Measurements from ENCODE around the gene DACH1.

DACH1 gene

GRCh38 chr13:71499944-71500514 lies 367.0 kb downstream of the DACH1 start:
- no peak for DNase-seq (ENCODE audit: low read depth in 2 of 3, low spot score in 2 of 3)

DNA sequence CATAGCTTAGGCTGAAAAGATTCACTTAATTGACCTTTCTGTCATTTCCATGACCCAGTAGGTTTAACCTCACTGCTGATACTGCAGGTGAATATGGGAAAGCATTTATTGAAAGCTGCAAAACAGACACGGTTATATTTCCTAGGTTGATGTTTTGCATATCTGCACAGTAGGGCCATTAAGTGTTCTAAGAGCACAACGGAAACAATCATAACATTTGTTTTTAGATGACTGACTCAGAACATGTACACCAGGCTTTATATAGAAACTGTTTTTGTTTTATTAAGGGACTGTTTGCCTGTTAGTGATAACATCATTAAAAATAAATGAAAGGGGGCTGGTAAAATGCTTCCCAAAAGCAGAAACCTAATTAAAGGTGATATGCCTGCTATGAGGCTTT lies 367.8 kb downstream of the DACH1 start:
- DNase-seq (ENCODE audit: low read depth in 2 of 3, low spot score in 2 of 3): no peak

GRCh38 chr13:71493189-71493588 lies 373.8 kb downstream of the DACH1 start:
- DNase-seq (ENCODE audit: low read depth in 2 of 3, low spot score in 2 of 3): no peak

GRCh38 chr13:71492346-71492871 lies 374.6 kb downstream of the DACH1 start:
- DNase-seq (ENCODE audit: low read depth in 2 of 3, low spot score in 2 of 3): no peak

DNA sequence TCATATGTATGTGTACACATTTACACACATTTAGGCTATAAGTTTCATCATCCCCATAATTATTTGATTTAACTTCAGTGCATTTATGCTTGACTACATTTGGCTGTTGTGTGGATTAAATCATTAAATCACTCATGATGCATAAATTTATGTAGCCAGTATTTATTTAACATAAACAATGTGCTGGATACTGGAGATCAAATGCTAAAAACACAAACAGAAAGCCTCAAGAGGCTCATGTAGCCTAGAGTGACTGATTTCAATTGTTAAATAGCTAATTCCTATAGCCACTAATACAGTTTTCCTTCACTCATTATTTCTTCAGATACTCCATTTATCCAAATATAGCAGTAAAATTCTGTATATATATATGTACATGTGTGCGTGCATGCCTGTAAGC lies 376.0 kb downstream of the DACH1 start:
- no peak for DNase-seq (ENCODE audit: low read depth in 2 of 3, low spot score in 2 of 3)

- no peak for DNase-seq (ENCODE audit: low read depth in 2 of 3, low spot score in 2 of 3)
Measured at GRCh38 chr13:71489041-71489440, 378.0 kb downstream of the DACH1 start.

DNA sequence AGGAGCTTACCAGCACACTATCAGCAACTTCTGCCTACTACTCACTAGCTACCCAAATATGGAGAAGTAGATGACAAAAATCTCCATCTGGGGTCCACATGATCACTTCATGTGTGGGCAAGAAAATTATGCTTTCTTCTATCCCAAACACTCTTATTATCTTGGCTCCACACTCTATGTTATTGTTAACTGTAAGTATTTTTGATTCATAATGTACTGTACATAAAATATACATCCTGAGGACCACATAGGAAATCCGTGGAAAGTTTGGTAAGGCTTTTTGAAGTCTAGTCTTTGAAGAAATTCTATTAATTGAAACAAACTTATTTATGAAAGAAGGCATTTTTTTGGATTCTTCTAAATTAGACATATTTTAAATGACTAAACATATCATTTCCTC lies 378.8 kb downstream of the DACH1 start:
- DNase-seq (ENCODE audit: low read depth in 2 of 3, low spot score in 2 of 3): no peak

- DNase-seq (ENCODE audit: low read depth in 2 of 3, low spot score in 2 of 3): no peak
Measured at GRCh38 chr13:71485913-71486312, 381.1 kb downstream of the DACH1 start.

DNA sequence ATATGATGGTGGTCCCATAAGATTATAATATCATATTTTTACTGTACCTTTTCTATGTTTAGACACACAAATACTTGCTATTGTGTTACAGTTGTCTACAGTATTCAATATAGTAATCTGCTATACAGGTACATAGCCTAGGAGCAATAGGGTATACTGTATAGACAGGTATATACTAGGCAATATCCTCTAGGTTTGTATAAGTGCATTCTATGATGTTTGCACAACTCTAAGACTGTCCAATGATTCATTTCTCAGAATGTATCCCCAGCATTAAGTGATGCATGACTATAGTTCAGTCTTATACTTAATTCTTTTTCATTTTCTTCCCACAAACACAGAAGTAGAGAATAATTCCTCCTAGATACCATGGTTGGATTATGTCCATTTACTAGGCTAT lies 383.3 kb downstream of the DACH1 start:
- no peak for DNase-seq (ENCODE audit: low read depth in 2 of 3, low spot score in 2 of 3)

DNA sequence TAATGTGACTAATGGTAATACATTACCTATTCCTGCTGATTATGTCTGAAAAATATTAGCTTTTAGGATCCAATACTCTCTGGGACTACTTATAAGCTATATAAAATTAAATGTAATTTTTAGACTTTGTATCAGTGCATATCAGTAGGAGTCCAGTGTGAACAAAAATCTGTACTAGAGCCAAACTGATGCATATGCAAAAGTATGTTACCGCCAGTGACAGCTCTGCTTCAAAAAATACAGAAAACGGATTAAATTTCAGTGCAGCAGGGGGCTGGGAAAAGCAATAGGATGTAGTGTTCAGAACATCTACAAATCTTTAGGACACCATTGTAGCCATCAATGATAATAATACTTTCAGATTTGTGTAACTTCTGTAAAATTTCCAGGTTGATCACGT lies 385.5 kb downstream of the DACH1 start:
- DNase-seq (ENCODE audit: low read depth in 2 of 3, low spot score in 2 of 3): no peak

DNA sequence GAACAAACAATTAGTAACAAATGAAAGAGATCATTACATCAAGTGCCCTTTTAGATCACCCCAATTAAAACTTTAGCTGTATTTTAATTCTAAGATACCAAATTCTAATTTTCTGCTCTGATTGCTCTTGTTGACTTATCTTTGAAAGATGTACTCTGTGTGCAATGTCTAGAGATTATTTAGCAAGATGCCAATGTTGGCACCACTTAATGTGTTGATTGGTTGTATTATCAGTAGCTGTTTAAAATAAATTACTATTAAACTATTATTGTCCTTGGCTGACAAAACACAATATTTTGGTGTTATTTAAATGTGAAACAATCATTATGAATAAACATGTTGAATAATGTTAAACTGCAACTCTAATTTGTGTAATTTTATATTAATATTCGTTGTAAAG lies 386.0 kb downstream of the DACH1 start:
- DNase-seq (ENCODE audit: low read depth in 2 of 3, low spot score in 2 of 3): no peak

- no peak for DNase-seq (ENCODE audit: low read depth in 2 of 3, low spot score in 2 of 3)
Measured at GRCh38 chr13:71477735-71478134, 389.3 kb downstream of the DACH1 start.

DNA sequence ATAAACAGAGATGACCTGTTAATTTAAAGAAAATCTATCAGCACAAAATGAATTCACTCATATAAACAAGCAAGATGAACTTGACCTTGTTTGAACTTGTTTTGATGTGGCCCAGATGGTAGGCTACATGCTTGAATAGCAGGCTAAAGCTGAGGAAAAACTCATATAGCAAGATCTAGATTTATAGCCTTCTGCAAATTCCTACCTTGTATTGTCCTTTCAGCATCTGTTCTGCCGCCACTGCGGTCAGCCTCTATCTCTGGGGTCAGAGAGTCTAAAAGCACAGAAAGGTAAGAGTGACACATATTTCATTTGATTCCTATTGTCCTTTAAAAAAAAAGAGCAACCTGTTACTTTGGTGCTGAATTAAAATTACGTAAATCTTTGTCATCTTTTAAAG lies 392.1 kb downstream of the DACH1 start:
- DNase-seq (ENCODE audit: low read depth in 2 of 3, low spot score in 2 of 3): no peak

DNA sequence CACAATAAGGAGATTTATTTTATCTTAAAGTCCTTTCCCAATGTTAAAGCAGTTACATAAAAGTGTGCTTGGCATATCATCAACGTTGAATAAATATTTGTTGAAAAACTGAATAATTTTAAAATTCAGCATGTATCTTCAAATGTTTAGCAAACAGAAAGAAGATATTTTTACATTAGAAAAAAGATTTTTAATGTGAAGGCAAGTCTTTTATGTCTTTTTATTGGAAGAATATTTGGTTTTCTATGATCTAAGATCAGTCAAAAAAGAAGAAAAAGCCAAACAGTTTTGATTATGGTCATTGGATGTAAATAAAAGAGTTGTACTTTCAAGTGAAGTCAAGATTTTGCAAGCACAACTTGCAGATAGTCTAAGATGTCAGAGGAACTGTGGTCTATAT lies 397.4 kb downstream of the DACH1 start:
- DNase-seq (ENCODE audit: low read depth in 2 of 3, low spot score in 2 of 3): no peak

DNA sequence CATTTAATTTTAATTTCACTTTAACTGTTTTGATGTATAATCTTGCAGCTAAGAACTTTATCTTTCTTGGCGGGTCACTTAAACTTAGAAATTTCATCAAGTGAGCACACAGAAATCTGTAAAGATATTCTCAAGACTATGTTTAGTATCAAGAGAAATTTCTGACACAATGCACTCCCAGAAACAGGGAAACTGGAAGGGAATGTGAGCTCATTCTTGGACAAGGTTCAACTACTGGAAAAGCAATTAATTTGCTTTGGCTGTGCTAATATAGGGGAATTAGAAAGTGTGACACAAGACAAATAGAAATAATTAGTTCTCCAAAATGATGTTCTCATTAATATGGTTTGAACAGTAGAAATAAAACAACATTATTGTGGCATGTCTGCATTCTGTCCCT lies 402.3 kb downstream of the DACH1 start:
- DNase-seq (ENCODE audit: low read depth in 2 of 3, low spot score in 2 of 3): no peak

GRCh38 chr13:71461892-71462291 lies 405.1 kb downstream of the DACH1 start:
- no peak for DNase-seq (ENCODE audit: low read depth in 2 of 3, low spot score in 2 of 3)

GRCh38 chr13:71460211-71460610 lies 406.8 kb downstream of the DACH1 start:
- no peak for DNase-seq (ENCODE audit: low read depth in 2 of 3, low spot score in 2 of 3)

DNA sequence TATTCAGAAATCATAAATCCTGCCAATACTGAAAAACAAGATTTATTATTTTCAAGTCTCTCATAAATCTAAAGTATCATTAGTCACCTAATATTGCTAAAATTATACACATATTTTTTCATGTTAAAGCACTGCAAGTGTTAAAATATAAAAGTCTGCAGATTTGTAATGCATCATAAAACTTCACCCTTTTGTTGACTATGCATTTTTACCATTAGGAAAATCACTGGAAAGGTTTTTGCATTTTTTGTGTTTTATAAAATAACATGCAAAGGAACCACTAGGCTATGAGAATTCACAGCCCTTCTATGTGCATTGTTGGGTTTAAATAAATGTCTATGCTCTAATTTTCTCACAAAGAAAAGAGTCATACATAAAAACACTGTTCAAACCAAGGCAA lies 407.3 kb downstream of the DACH1 start:
- DNase-seq (ENCODE audit: low read depth in 2 of 3, low spot score in 2 of 3): no peak

DNA sequence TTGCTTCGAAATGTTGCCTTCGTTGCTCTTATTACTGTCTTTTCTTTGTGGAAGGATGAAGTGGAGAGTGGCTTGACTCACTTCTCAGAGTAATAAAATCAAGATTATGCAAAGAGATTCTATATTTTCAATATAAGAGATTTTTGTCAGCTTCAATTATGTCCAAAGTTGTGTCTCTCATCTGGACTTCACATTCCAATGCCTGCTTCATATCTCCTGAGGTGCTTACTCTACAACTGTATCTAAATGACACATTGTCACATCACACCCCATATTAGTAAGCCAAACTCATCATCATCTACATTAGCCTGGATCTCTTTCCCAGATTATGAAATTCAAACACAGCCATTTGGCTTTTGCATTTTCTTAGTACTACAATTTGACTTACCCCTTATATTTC lies 409.4 kb downstream of the DACH1 start:
- no peak for DNase-seq (ENCODE audit: low read depth in 2 of 3, low spot score in 2 of 3)

GRCh38 chr13:71456136-71456535 lies 410.9 kb downstream of the DACH1 start:
- DNase-seq (ENCODE audit: low read depth in 2 of 3, low spot score in 2 of 3): no peak

DNA sequence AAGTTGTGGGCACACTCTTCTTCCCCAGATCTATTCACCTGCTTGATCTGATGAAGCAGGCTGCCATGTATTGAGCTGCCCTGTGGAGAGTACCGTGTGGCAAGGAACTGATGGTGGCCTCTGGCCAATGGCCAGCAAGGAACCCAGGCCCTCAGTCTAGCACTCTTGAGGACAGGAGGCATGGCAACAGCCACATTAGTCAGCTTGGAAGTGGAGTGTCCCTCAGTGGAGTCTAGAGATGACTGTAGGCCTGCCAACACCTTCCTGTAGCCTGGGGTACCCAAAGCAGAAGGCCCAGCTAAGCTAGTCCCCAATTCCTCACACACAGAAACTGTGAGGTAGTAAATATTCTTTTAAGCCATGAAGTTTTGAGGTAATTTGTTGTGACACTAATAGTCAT lies 412.5 kb downstream of the DACH1 start:
- no peak for DNase-seq (ENCODE audit: low read depth in 2 of 3, low spot score in 2 of 3)

GRCh38 chr13:71448080-71448630 lies 418.8 kb downstream of the DACH1 start:
- DNase-seq (ENCODE audit: low read depth in 2 of 3, low spot score in 2 of 3): no peak

GRCh38 chr13:71437704-71438103 lies 429.3 kb downstream of the DACH1 start:
- DNase-seq (ENCODE audit: low read depth in 2 of 3, low spot score in 2 of 3): no peak
